Stimulated activated CD4-positive, alpha-beta T cell treated with anti-CD3 and anti-CD28 coated beads, Interleukin-1b, Interleukin-23, amount 100 ng/mL, for 4 hours (primary cell): Measurements from ENCODE around the gene MIA2.
"Not testable (repeated sequence)": the region's sequence is repeated elsewhere in the genome, so short reads cannot be mapped to it uniquely, and the experiment has no call there.

ENCODE experiments used
- DNase-seq, 2 donors: peaks; one replicate each; pipeline ENCODE4 v3.0.0-alpha.2; 2020; ENCODE audit warnings: low read depth in 2 of 2

The MIA2 gene

DNA sequence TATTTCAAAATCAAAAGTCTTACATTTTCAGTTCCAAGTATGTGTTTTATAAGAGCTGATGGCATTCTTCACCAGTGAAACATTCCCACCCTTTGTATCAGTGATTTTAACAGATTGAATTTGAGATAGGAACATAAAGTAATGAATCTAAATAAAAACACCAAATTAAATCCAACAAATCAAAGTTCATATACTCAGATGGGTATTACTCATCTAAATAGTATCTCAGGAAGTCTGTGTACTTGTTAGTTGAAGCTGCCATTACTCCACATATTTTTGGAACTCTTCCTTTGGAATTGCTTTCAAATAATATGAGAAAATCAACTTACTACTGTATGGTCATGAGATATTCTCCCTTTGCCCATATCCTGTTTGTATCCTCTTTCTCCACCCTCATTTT, 89.1 kb downstream of the MIA2 start:
- no peak for DNase-seq

GRCh38 chr14:39324097-39324496, 90.4 kb downstream of the MIA2 start:
- no peak for DNase-seq

GRCh38 chr14:39339003-39339402, 105.3 kb downstream of the MIA2 start:
- no peak for DNase-seq

DNA sequence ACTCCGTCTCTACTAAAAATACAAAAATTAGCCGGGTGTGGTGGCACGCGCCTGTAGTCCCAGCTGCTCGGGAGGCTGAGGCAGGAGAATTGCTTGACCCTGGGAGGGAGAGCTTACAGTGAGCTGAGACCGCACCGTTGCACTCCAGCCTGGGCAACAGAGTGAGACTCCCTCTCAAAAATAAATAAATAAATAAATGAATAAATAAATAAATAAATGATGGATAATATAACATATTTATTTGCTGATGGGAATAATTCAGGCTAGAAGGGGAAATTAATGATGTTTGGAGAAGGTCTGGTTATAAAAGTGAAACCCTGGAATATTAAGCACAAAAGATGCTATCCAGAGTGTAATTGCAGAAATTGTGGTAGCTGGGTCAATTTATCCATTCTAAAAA, 107.4 kb downstream of the MIA2 start:
- DNase-seq = not testable (repeated sequence)

DNA sequence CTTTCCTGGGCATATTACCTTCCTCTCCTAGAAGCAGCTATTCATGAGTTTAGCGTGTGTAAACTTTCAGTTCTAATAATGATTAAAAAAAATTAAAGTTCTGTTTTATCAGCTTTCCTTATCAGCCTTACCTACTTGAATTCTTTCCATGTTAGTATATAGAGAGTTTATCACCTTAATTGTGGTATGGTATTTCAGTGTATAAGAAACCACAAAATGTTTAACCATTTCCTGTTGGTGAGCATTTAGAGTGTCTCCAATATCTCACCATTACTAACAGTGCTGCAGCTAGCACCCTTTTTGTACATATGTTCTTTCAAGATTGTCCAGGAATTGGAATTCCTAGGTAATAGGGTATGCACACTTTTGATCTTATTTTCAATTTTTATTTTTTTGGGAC, 109.1 kb downstream of the MIA2 start:
- DNase-seq = no peak

- no peak for DNase-seq
Observed at GRCh38 chr14:39343614-39344013, 109.9 kb downstream of the MIA2 start.

DNA sequence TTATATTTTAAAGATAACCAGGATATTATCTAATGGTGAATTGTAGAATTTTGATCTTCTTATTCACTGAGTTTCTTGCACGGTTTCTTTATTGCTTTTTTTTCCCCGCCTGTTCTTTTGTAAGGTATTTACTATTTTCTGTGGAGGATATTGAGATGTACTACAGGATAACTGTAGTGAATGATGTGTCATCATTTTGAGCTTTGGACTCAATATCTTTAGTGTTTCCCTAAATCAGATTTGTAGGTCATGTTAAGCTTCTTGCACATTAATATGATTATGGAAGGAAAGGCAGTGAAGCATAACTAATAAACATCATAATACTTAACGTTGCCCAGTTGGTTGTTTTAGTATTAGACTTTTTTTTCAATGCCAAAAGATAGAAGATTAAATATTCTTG, 117.2 kb downstream of the MIA2 start:
- no peak for DNase-seq

DNA sequence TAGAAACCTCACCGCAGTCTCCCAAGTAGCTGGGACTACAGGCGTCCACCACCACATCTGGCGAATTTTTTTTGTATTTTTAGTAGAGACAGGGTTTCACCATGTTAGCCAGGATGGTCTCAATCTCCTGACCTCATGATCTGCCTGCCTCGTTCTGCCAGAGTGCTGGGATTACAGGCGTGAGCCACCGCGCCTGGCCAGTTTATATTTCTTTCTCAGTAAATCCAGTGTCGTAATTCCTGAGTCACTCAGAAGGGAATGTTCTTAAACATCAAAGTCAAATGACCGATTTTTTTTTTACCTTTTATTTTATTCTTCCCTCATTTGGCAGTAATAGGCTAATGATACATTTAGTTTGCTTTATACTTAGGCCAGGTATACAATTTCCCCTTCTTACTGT, 118.0 kb downstream of the MIA2 start:
- no peak for DNase-seq

- not testable (repeated sequence) for DNase-seq
Observed at GRCh38 chr14:39359069-39359468, 125.4 kb downstream of the MIA2 start.

GRCh38 chr14:39360316-39360715, 126.6 kb downstream of the MIA2 start:
- no peak for DNase-seq

DNA sequence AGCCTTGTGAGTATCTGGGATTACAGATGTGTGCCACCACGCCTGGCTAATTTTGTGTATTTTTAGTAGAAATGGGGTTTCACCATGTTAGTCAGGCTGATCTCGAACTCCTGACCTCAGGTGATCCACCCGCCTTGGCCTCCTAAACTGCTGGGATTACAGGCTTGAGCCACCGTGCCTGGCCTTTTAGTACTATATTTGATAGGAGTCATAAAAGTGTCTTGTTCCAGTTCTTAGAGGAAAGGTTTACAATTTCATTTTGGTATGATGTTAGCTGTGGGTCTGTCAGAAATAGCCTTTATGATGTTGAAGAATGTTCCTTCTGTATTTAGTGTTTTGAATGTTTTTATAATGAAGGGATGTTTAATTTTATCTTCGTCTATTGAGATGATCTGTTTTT, 127.8 kb downstream of the MIA2 start:
- not testable (repeated sequence) for DNase-seq

DNA sequence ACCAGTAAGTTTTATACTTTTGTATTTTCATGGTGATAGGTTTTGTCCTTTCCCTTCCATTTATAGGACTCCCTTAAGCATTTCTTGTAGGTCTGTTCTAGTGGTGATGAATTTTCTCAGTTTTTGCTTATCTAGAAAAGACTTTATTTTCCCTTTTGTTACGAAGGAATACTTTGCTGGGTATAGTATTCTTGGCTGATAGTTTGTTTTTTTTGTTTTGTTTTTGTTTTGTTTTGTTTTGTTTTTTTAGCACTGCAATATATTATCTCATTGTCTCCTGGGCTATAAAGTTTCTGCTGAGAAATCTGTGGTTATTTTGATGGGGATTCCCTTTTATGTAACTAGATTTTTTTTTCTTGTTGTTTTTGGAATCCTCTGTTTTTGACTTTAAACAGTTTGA, 130.8 kb downstream of the MIA2 start:
- no peak for DNase-seq

GRCh38 chr14:39365354-39365753, 131.6 kb downstream of the MIA2 start:
- no peak for DNase-seq

DNA sequence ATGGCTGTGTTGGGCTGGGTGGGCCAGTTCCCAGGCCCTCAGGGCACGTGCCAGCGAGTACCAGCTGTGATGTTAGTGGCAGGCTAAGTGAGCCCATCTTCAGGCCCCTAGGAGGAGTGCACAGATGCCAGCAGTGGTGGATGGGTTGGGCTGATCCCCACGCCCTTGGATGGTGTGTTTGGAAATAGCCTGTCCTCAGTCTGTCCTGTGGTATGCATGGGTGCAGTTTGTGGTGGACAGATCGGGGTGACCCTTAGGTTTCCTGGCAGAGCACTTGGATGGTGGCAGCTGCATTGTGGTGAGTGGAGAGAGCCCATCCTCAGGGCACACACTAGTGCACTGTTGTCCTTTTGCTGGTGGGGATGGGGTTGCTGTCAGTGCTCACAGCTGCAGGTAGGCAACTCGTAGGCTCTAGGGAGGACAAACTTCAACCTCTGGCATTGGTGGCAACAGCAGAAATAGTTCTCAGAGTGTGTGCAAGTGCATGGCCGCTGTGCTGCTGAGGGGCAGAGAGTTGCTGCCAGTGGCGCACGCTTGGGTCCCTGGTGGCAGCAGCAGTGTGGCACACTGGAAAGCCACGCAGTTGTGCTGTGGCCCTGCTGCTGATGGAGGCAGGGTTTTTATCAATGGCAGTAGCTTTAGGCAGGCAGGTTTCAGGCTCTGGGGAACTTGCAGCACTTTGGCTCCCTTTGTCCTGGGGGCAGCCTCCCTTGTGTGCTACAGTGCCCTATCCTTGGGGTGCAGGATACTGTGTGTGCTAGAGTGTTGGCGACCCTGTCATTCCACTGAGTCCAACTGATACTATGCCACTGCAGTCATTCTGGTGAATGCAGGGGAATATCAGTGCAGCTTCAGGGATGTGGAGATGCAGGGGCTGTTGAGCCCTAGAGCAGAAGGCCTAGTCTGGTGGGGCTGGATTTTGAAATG, 133.0 kb downstream of the MIA2 start:
- DNase-seq = no peak

- no peak for DNase-seq
Observed at GRCh38 chr14:39367387-39367751, 133.7 kb downstream of the MIA2 start.

GRCh38 chr14:39368261-39368959, 134.7 kb downstream of the MIA2 start:
- DNase-seq = peak in 1 of 2 donors; percentile 0

- no peak for DNase-seq
Observed at GRCh38 chr14:39369029-39369428, 135.3 kb downstream of the MIA2 start.

DNA sequence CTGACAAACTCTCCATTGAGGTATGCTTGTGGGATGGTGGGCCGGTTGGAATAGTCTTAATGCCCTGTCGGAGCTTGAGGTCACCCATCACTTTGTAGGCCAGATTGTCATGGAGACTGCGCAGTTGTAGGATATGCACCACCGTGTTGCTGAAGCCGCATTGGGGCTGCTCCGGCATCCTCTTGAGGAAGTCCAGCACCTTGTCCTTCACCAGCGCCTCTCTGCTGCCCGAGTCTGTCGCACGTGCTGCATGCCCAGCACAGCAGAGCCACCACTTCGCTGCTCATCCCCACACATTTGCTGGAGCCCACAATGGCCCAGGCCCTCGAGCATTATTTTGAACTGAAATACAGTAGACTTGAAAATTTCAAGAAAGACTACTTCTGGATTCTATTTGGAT, 136.7 kb downstream of the MIA2 start:
- DNase-seq = no peak

DNA sequence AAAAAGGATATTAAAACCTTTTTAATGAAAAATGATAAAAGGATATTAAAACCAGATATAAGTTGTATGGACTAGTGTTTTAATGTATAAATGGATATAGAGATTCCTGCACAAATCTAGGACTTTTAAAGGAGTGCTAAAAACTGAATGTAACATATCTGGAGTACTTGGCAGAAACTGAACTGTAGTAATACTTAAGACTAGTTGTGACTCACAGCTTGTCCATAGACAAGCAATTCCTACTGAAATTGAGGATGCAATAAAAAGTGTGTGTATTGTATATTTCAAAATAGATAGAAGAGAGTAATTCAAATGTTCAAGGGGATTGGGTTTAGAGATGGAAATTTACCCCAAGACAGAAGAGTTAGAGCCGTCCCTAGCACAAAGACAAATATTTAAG, 138.9 kb downstream of the MIA2 start:
- no peak for DNase-seq

DNA sequence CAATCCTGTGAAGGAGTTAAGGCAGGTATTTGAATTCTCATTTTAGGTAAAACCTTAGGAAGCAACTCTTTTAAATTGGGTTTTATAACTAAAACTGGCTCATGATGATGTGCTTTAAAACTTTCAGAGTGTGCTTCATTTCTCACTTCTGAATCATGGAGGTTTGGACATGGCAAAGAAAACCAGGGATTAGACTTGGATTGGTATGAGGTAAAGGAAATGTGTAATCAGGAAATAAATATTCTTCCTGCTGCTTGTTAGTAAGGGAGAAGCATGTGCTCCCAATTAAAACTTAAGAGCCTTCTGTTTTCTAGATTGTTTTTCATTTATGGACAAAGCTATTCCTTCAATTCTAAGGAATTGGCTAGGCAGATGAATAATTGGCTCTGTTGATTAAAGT, 141.1 kb downstream of the MIA2 start:
- no peak for DNase-seq

DNA sequence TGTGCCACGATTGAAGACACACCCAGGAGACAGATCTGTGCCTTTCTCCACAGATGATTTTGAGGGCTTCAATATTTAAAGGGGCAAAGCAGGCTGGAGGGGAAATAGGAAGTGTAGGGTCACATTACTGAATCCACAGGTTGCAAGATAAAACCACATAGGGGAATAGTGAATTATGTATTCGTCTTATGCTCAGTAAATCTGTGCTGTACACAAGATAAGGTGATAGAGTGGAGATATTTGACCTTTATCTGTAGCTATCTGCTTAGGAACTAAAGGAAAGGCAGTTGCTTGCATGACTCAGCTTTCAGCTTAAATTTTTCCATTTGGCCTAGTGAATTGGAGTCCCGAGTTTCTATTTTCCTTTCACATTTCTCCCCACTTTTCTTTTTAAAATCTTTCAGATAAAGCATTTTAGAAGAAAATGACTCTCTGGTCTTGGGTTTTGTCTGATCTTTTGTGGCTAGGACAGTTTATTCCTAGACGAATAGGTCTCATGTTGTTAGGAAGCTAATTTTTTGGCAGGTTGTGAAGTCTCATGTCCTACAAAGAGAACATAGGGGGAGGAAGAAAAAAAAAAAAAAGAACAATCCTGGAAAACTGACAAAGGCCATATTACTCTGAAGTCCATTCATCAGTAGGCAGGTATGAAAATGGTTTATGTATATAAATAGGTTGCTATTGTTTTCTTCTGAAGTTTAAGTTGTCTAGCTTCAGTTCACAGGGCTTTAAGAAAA, 143.1 kb downstream of the MIA2 start:
- no peak for DNase-seq

GRCh38 chr14:39381366-39381765, 147.7 kb downstream of the MIA2 start:
- DNase-seq = no peak

- DNase-seq = no peak
Observed at GRCh38 chr14:39382463-39382862, 148.7 kb downstream of the MIA2 start.
